Measurements from ENCODE around the gene DOK5.

The DOK5 gene

GRCh38 chr20:54565255-54565654, 89.9 kb downstream of the DOK5 start:
- no peak for DNase-seq

GRCh38 chr20:54566031-54566688, 90.8 kb downstream of the DOK5 start:
- no peak for DNase-seq

GRCh38 chr20:54570561-54570960, 95.2 kb downstream of the DOK5 start:
- DNase-seq, result no peak

GRCh38 chr20:54572665-54573435, 97.5 kb downstream of the DOK5 start:
- no peak for DNase-seq

- no peak for DNase-seq
These were observed 98.4 kb downstream of the DOK5 start for GRCh38 chr20:54573838-54574237.

- DNase-seq, result no peak
These were observed 101.1 kb downstream of the DOK5 start for GRCh38 chr20:54576518-54576917.

GRCh38 chr20:54577637-54578036, 102.2 kb downstream of the DOK5 start:
- DNase-seq, result no peak

GRCh38 chr20:54585217-54585616, 109.8 kb downstream of the DOK5 start:
- no peak for DNase-seq

- DNase-seq, result no peak
These were observed 112.0 kb downstream of the DOK5 start for GRCh38 chr20:54587408-54587807.

- no peak for DNase-seq
These were observed 114.1 kb downstream of the DOK5 start for GRCh38 chr20:54589402-54590030.

GRCh38 chr20:54590856-54591255, 115.5 kb downstream of the DOK5 start:
- DNase-seq, result no peak

GRCh38 chr20:54596651-54597050, 121.3 kb downstream of the DOK5 start:
- DNase-seq, result no peak

- peak; percentile 21 to 76 (median 26) for DNase-seq
These were observed 123.0 kb downstream of the DOK5 start for GRCh38 chr20:54598352-54598751.

GRCh38 chr20:54600634-54601033, 125.2 kb downstream of the DOK5 start:
- no peak for DNase-seq

- no peak for DNase-seq
These were observed 126.6 kb downstream of the DOK5 start for GRCh38 chr20:54601831-54602515.

GRCh38 chr20:54605319-54605718, 129.9 kb downstream of the DOK5 start:
- DNase-seq, result no peak

- DNase-seq, result no peak
These were observed 131.0 kb downstream of the DOK5 start for GRCh38 chr20:54606380-54606779.

- DNase-seq, result no peak
These were observed 132.8 kb downstream of the DOK5 start for GRCh38 chr20:54608039-54608745.

GRCh38 chr20:54608943-54609342, 133.6 kb downstream of the DOK5 start:
- no peak for DNase-seq

- DNase-seq, result no peak
These were observed 136.5 kb downstream of the DOK5 start for GRCh38 chr20:54611708-54612412.

- no peak for DNase-seq
These were observed 143.0 kb downstream of the DOK5 start for GRCh38 chr20:54618412-54618811.

GRCh38 chr20:54619181-54619580, 143.8 kb downstream of the DOK5 start:
- DNase-seq, result no peak

Data from NCI-H1417 (cell line).